Activated CD4-positive, alpha-beta T cell treated with anti-CD3 and anti-CD28 coated beads for 4 hours (primary cell): ENCODE measurements around the gene ACOXL.

Source experiments
- DNase-seq, 2 donors: peaks; one replicate each; pipeline ENCODE4 v3.0.0-alpha.2; 2020

Gene ACOXL

DNA sequence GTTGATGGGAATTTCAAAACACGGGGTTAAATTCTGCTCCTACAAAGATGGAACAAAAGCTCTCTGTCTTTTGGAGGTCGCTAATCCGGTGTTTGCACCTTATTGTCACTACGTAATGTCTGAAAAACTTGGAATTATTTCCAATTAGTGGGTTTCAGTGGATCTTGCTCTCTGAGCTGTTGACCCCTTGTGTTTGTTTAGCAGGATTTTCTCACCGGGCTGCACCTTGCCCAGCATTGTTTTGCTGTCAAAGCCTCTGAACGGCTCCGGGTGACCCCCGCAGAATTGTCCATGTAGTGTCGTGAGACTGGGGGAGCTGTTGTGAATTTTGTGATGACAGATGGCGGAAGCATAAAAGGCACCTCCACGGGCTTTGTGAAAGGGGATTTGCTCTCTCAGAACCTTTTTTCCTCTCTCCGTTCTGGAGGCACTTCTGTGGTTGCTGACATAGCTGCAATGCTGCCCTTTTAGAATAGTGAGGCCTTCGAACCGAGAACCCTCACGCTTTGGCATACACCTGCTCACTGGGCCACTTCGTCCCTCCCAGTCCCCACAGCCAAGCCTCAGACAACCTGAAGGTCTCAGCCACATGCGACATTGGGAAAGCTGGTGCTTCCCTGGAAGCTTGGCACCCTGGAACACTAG, 129.4 kb downstream of the ACOXL start:
- no peak for DNase-seq

GRCh38 chr2:110863726-110864125, 131.4 kb downstream of the ACOXL start:
- no peak for DNase-seq

GRCh38 chr2:110864176-110864575, 131.8 kb downstream of the ACOXL start:
- DNase-seq = no peak

DNA sequence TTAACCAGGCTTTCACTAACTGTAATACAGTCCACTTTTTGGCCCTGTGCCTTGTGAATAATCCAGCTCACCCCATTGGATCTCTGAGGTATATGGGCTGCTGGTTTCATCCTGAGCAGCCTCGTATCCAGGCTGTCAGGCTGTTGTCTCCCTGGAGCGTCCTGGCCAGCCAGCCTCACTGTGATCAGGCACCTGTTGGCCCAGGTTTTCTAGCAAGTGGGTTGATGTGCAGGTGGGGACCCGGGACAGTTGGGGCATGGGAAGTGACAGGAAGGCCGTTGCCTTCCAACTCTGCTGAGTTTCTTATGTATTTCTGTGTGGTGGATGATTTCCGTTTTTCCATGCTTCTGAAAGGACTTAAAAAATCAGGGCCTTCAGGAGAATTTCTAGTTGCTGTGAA, 132.4 kb downstream of the ACOXL start:
- DNase-seq = no peak

DNA sequence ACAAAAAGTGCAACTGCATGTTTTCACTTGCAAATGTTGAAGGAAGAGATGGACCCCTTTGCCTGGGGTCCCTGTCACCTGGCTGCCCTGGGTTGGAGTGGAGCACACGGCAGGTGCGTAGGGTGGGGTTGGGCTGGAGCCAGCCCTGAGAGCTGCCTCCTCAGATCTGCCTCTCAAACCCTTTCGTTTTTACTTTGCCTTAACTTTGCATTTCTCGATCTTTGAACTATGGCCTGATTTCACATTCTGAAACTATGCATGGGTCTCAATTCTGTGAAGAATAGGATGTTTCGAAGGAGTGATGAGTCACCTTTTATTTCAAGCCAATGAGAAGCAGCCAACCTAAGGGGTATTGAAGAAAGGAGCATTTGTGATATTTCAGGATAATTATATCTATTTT, 132.8 kb downstream of the ACOXL start:
- DNase-seq = no peak

DNA sequence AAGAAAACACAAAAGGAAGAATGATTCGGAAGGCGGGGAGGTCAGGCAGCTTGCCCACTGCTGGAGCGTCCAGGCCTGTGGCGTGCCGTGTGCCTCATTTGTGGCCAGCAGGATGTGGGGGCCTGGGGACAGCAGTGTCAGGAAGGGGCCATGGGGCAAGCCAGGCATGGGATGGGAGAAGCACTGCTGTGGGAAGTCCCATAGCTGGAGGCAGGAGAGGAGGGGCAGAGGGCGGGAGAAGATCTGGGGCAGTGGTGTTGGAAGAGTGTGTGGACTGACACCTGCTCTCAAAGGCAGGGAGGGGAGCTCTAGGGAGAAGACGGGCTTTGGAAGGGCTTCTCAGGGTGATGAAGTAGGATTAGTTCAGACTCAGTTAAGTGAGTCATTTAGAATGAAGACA, 133.7 kb downstream of the ACOXL start:
- DNase-seq = no peak

DNA sequence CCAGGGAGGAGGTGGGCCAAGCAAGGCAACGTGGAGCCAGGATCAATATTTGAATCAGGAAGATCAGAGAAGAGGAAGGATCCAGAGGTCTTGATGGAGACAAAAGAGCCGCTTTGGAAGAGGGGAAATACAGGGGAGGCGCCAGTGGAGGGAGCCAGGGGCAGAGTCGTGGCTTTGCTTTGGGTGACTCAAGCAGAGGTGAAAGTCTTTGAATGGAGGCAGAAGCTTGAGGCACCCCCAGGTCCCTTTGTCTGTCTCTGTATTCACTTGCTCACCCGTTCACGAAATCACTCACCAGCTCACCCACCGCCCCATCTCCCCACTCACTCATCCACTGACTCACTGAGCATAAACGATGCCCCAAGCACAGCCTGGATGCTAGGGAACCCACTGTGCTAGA, 134.1 kb downstream of the ACOXL start:
- no peak for DNase-seq

DNA sequence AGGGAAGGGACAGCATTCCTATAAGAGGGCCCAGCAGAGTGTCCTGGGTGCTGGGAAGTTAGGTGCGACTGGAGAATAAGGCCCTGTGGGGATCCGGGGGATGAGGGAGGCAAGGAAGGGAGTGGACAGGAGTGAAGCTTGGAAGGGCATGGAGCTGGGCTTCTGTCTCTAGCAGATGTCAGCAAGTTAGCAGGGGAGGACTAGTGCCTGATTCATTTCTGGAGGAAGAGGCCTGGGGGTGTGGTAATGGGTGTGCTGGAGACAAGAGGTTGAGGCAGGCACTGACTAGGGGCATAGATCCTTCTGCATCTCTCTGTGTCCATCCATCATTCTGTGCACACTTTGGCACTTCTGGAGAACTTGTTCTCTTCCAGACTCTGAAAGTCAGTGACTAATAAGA, 134.7 kb downstream of the ACOXL start:
- no peak for DNase-seq

- DNase-seq = no peak
These were observed 136.6 kb downstream of the ACOXL start for GRCh38 chr2:110868971-110869370.

DNA sequence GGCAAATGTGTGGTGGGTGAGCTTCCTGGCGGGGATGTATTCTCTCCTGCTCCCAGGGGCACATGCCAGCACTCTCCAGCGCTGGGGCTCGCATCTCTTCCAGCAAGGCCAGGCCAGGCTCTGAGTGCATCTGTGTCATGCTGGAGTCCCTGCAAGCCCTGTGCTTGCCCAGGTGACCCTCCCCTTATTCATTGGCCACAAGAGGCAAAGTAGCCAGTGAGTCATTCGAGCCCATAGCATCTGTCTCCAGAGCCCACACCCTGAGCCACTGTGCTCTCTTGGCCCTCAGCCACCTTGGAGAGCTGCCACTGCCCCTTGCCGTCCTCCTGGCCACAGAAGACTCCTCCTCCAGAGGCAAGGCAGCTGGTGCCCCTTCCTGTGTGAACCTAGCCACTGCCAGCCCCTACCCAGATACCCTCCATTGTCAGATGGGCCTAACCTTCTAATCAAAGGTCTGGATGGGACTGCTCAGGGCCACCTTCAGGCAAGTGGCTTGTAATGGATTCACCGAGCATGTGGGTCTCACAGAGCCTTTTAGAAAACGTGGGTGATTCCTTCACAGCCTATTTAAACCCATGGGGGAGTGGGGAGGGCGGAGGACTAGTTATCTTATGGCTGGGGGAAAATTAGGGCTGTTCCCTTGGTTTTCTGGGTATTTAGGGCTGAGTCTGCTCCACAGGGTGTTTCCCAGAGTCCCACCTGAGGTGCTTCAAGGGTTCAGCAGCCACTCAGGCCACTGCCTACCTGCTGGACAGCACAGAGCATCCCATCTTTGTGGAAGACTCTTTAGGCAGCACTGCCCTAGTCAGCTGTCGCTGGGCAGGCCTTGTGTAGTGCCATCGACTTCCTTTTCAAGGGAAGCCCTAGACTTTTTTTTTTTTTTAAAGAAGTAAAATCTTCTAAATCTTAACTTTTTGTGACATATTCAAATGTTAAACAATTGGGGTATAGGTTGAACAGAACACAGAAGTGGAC, 137.4 kb downstream of the ACOXL start:
- DNase-seq = no peak

GRCh38 chr2:110870545-110870944, 138.2 kb downstream of the ACOXL start:
- no peak for DNase-seq

- no peak for DNase-seq
These were observed 139.3 kb downstream of the ACOXL start for GRCh38 chr2:110871637-110872036.

DNA sequence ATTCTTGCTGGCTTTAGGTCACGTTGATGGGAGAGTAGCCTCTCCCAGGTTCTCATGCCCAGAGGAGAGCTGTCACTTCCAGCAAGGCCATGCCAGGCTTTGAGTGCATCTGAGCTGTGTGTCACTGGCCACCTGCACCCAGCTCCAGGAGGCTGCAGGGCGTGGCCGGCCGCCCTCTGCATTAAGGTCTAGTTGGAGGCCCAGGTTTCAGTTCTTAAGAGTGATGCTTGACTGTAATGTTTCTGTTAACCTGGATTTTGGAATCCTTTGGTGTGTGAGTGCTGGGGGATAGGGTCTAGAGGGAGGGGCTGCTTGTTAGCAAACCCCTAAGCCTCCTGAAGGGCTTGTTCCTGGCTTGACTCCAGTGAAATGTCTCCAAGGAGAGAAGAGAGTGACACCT, 140.1 kb downstream of the ACOXL start:
- no peak for DNase-seq

GRCh38 chr2:110873056-110873502, 140.7 kb downstream of the ACOXL start:
- no peak for DNase-seq

DNA sequence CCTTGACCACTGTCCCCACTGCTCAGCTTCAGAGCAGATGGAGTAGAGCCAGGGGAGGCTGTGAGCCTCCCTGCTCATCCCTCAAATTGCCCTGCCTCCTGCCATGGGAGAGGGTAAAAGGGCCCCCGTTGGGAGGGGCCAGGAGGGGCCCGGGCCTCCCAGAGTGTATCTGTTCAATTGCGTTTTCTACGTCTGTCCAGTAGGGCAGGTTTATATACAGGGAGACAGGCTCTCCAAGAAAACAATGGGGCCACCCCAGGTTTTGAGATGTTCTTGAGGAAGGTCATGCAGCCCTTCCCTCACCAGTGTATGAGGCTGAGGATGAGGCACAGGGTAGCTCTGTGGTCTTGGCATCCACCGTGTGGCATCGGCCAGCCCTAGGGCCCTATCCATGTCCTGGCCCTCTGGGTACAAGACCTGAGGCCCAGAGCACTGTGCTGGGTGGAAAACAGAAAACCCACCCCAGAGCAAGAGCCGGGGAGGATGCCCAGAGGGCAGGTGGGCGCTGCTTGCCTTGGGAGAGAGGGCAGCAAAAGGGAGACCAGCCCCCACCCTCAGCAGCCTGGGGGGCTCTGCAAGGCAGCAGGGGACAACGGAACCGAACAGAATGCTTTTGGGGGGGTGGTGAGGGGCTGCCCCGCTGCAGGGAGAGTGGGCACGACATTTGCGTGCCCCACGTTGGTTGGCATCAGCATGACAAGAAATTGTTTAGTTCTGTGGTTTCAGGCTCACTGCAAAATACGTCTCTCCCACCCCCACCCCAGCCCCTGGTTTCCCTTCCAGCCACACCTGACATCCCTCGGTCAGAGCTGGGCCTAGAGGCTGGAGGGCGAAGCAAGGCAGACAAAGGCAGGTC, 141.5 kb downstream of the ACOXL start:
- no peak for DNase-seq

- no peak for DNase-seq
These were observed 142.3 kb downstream of the ACOXL start for GRCh38 chr2:110874453-110875383.

GRCh38 chr2:110875384-110875725, 143.0 kb downstream of the ACOXL start:
- DNase-seq = no peak

DNA sequence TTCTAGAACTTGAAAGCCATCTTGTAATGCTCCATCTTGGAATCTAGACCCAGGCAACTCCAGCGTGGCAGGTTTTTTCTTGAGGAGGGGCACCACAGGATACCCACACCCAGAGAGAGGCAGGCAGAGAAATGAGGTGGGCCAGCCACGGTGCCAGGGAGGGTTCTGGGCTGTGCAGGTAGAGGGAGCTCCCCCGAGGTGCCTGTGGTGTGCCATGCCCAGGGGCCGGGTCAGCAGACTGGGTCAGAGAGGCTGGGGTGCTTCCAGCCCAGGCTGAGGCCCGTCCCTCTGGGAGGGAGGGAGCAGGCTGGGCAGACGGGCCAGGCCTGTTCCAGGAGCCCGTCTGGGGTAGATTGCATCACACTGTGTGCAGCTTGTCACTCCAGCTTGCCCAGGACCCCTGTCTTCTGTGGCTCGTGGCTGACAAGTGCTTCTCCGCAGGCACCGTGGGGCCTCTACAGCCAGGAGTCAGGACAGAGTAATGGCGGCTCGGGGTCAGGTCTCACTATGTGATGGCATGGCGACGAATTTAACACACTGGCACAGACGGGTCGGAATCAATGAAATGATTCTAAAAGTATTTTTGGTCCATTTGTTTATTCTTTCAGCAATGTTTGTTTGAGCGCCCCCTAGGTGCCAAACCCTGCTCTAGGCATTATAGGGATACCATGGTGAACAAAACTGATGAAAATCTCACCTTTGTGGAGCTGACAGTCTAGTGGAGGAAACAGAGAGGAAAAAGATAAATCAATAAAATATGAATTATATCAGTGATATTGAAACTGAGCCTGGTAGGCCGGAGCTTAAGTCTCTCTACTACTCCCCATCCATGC, 144.0 kb downstream of the ACOXL start:
- no peak for DNase-seq

DNA sequence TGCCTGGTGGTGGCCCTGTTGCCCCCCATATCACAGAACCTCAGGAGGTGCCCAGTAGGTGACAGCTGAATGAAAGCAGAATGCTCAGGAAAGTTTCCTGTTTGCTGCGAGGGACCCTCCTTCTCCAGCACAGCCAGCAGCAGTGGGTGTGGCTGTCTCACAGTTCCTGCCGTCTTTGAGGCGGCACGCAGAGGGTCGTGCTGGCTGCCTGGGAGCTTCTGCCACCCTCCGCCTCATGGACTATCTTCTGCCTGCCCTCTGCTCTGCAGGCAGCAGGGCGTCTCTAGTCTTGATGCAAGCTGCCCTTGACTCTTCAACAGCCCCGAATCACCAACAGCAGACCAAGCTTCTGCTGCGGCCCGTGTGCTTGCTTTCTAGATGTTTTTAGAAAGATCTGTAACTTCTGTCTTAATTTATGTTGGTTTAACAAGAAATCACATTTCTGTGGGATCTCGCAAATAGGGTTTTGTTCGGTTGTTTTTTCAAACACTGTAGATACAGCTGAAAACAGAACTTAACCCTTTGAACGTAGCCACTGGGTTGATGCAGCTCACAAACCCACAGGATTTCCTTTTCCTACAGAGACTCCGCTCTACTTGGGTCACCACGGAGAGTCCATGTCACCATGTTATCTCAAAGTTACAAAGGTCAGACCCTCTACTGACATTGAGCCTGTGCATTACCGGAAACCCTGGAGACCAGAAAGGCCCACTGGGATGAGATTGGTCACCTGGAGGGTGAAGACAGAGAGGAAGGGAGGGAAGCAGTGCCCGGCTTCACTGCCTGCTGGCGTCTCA, 144.9 kb downstream of the ACOXL start:
- DNase-seq = no peak

GRCh38 chr2:110878150-110878549, 145.8 kb downstream of the ACOXL start:
- no peak for DNase-seq
